ENCODE measurements around the gene ZNF263.

The ZNF263 gene

DNA sequence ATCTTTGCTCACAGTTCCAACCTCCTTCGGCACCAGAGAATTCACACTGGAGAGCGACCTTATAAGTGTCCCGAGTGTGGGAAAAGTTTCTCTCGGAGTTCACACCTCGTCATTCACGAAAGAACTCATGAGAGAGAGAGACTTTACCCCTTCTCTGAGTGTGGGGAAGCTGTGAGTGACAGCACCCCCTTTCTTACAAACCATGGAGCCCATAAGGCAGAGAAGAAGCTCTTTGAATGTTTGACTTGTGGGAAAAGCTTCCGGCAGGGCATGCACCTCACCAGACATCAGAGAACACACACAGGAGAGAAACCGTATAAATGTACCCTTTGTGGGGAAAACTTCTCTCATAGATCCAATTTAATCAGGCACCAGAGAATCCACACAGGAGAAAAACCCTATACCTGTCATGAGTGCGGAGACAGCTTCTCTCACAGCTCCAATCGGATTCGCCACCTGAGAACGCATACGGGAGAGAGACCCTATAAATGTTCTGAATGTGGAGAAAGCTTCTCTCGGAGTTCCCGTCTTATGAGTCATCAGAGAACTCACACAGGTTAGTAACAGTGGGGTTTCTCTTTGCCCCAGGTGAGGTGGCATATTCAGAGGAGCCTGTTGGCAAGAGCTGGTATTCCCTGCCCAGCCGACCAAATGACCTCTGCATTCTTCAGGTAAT lies 6.8 kb downstream of the ZNF263 start:
- no peak for ATAC-seq
- TF ChIP-seq TCF4 (CRISPR knock-in tag; IDR thresholded peaks at IDR 0.05; ENCODE audit: borderline replicate concordance) (no peak), ZNF565 (CRISPR knock-in tag; conservative IDR thresholded peaks at IDR 0.05; ENCODE audit: low read depth) (no peak), POU6F1 (CRISPR knock-in tag; IDR thresholded peaks at IDR 0.05; ENCODE audit: borderline replicate concordance, low read depth) (no peak), TOX (CRISPR knock-in tag; IDR thresholded peaks at IDR 0.05; ENCODE audit: borderline replicate concordance) (no peak), PPARA (CRISPR knock-in tag; IDR thresholded peaks at IDR 0.05; ENCODE audit: borderline replicate concordance) (no peak), ZNF8 (CRISPR knock-in tag; IDR thresholded peaks at IDR 0.05) (no peak), TSHZ2 (CRISPR knock-in tag; IDR thresholded peaks at IDR 0.05) (no peak), ZC3H10 (CRISPR knock-in tag; IDR thresholded peaks at IDR 0.05) (no peak), ZFP3 (CRISPR knock-in tag; IDR thresholded peaks at IDR 0.05) (no peak), BACH2 (CRISPR knock-in tag; IDR thresholded peaks at IDR 0.05; ENCODE audit: borderline replicate concordance) (no peak), RARB (CRISPR knock-in tag; IDR thresholded peaks at IDR 0.05) (no peak), CSDC2 (CRISPR knock-in tag; IDR thresholded peaks at IDR 0.05) (no peak), ISL1 (CRISPR knock-in tag; IDR thresholded peaks at IDR 0.05) (no peak)
- TF ChIP-seq, protein P1, sequence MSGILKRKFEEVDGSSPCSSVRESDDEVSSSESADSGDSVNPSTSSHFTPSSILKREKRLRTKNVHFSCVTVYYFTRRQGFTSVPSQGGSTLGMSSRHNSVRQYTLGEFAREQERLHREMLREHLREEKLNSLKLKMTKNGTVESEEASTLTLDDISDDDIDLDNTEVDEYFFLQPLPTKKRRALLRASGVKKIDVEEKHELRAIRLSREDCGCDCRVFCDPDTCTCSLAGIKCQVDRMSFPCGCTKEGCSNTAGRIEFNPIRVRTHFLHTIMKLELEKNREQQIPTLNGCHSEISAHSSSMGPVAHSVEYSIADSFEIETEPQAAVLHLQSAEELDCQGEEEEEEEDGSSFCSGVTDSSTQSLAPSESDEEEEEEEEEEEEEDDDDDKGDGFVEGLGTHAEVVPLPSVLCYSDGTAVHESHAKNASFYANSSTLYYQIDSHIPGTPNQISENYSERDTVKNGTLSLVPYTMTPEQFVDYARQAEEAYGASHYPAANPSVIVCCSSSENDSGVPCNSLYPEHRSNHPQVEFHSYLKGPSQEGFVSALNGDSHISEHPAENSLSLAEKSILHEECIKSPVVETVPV (CRISPR knock-in tag; IDR thresholded peaks at IDR 0.05): no peak

- TF ChIP-seq TCF4 (CRISPR knock-in tag; IDR thresholded peaks at IDR 0.05; ENCODE audit: borderline replicate concordance) (no peak), TOX (CRISPR knock-in tag; IDR thresholded peaks at IDR 0.05; ENCODE audit: borderline replicate concordance) (no peak), ZNF565 (CRISPR knock-in tag; conservative IDR thresholded peaks at IDR 0.05; ENCODE audit: low read depth) (no peak), ZNF8 (CRISPR knock-in tag; IDR thresholded peaks at IDR 0.05) (no peak), ZC3H10 (CRISPR knock-in tag; IDR thresholded peaks at IDR 0.05) (no peak), CREB5 (CRISPR knock-in tag; IDR thresholded peaks at IDR 0.05; ENCODE audit: low read depth) (no peak), RARB (CRISPR knock-in tag; IDR thresholded peaks at IDR 0.05) (no peak), ARNTL (CRISPR knock-in tag; IDR thresholded peaks at IDR 0.05; ENCODE audit: borderline replicate concordance, low read depth) (no peak), POU6F1 (CRISPR knock-in tag; IDR thresholded peaks at IDR 0.05; ENCODE audit: borderline replicate concordance, low read depth) (no peak), PPARA (CRISPR knock-in tag; IDR thresholded peaks at IDR 0.05; ENCODE audit: borderline replicate concordance) (no peak), ISL1 (CRISPR knock-in tag; IDR thresholded peaks at IDR 0.05) (no peak), CSDC2 (CRISPR knock-in tag; IDR thresholded peaks at IDR 0.05) (no peak), ZFP3 (CRISPR knock-in tag; IDR thresholded peaks at IDR 0.05) (no peak), ZFP30 (CRISPR knock-in tag; IDR thresholded peaks at IDR 0.05) (no peak), ESRRG (CRISPR knock-in tag; IDR thresholded peaks at IDR 0.05) (no peak)
- TF ChIP-seq, protein P2, sequence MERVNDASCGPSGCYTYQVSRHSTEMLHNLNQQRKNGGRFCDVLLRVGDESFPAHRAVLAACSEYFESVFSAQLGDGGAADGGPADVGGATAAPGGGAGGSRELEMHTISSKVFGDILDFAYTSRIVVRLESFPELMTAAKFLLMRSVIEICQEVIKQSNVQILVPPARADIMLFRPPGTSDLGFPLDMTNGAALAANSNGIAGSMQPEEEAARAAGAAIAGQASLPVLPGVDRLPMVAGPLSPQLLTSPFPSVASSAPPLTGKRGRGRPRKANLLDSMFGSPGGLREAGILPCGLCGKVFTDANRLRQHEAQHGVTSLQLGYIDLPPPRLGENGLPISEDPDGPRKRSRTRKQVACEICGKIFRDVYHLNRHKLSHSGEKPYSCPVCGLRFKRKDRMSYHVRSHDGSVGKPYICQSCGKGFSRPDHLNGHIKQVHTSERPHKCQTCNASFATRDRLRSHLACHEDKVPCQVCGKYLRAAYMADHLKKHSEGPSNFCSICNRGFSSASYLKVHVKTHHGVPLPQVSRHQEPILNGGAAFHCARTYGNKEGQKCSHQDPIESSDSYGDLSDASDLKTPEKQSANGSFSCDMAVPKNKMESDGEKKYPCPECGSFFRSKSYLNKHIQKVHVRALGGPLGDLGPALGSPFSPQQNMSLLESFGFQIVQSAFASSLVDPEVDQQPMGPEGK (CRISPR knock-in tag; IDR thresholded peaks at IDR 0.05; ENCODE audit: borderline replicate concordance): no peak
- no peak for ATAC-seq
Observed at GRCh38 chr16:3292604-3293003, 9.3 kb downstream of the ZNF263 start.
